Testis (tissue), 2 donors: ENCODE data around the gene CA6.

ENCODE experiments used
- POLR2A ChIP-seq: fragments of 450-650 bp; IDR thresholded peaks from one replicate; pipeline ENCODE4 v1.6.1; 2017; ENCODE audit warnings: antibody characterized with exemption, mild to moderate bottlenecking, moderate library complexity
- TF ChIP-seq, protein P1 (sequence below), 3 experiments: fragments of 450-650 bp in 2 of 3; fragments of 200-600 bp in 1 of 3; sonication (generic) in 1 of 3; IDR thresholded peaks; one replicate each; pipeline ENCODE4 v1.5.1; 2016 to 2019; ENCODE audit warnings: antibody characterized with exemption in 3 of 3, mild to moderate bottlenecking in 2 of 3, moderate library complexity in 1 of 3

DNA sequence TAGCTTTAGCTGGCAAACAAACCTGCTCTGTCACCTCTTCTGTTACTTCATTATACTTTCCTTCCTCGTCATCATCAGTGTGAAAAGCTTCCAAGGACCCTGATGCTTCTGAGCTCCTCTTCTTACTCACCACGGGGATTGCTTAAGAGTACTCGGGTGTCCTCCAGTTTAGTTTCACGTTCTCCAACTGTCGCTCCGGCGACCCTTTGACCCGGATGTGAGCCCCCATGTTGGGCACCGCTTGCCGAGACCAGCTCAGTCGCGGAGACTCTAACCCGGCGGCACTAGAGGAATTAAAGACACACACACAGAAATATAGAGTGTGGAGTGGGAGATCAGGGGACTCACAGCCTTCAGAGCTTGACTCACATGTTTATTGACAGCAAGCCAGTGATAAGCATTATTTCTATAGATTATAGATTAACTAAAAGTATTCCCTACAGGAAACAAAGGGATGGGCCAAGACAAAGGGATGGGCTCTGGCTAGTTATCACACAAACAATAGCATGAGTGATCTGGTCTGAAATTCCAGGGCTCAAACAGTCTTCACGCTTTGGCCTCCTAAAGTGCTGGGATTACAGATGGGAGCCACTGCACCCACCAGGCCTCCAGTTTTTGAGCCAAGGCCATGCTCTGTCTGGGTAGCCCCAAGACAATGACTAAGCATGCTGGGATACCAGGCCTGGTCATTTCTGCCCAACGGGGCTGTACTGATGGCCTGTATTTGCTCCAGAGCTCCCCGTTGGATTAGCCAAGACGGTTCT, 37.1 kb upstream of the CA6 start:
- TF ChIP-seq, protein P1, sequence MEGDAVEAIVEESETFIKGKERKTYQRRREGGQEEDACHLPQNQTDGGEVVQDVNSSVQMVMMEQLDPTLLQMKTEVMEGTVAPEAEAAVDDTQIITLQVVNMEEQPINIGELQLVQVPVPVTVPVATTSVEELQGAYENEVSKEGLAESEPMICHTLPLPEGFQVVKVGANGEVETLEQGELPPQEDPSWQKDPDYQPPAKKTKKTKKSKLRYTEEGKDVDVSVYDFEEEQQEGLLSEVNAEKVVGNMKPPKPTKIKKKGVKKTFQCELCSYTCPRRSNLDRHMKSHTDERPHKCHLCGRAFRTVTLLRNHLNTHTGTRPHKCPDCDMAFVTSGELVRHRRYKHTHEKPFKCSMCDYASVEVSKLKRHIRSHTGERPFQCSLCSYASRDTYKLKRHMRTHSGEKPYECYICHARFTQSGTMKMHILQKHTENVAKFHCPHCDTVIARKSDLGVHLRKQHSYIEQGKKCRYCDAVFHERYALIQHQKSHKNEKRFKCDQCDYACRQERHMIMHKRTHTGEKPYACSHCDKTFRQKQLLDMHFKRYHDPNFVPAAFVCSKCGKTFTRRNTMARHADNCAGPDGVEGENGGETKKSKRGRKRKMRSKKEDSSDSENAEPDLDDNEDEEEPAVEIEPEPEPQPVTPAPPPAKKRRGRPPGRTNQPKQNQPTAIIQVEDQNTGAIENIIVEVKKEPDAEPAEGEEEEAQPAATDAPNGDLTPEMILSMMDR (IDR thresholded peaks at IDR 0.05) = no peak
- no peak for TF ChIP-seq POLR2A
